ENCODE data around the gene VIM.

The VIM gene

GRCh38 chr10:17237915-17238444 lies 9.9 kb downstream of the VIM start:
- Histone ChIP-seq H3K4me1 (ENCODE audit: control insufficient read depth, insufficient read depth, low read length) (no peaks in the 10 kb centered on the region), H3K36me3 (ENCODE audit: control insufficient read depth in 2 of 2, insufficient read depth in 1 of 2, low read length in 2 of 2) (peaks cover 41 to 51% of the 10 kb centered on the region in 2 experiments), H3K9me3 (ENCODE audit: control insufficient read depth, insufficient read depth, low read depth, low read length) (no peaks in the 10 kb centered on the region), H3K4me3 (ENCODE audit: low read depth, low read length) (no peak overlapping the region), H3K27ac (ENCODE audit: extremely low read depth, low read depth, low read length) (no peak overlapping the region)
- TF ChIP-seq ZNF701 (tag by site-specific recombination; IDR thresholded peaks at IDR 0.05), result no peak
- peak; percentile 92 for TF ChIP-seq ZNF121 (tag by site-specific recombination; IDR thresholded peaks at IDR 0.05)
- peak; percentile 25; the same call in 1 of the 2 replicates for TF ChIP-seq ZNF600 (tag by site-specific recombination; IDR thresholded peaks at IDR 0.05)
- TF ChIP-seq ZNF184 (tag by site-specific recombination; IDR thresholded peaks at IDR 0.05), result 0 out of 2 replicates have a peak, but pooled peaks have one; percentile 27
- no peak for TF ChIP-seq ZNF654 (tag by site-specific recombination; IDR thresholded peaks at IDR 0.05; ENCODE audit: low read depth)
- TF ChIP-seq PRDM4 (tag by site-specific recombination; IDR thresholded peaks at IDR 0.05), result no peak
- TF ChIP-seq OSR2 (tag by site-specific recombination; IDR thresholded peaks at IDR 0.05), result peak; percentile 49
- TF ChIP-seq ZSCAN5A (tag by site-specific recombination; IDR thresholded peaks at IDR 0.05), result no peak
- TF ChIP-seq ZNF223 (tag by site-specific recombination; IDR thresholded peaks at IDR 0.05), result no peak
- TF ChIP-seq MYNN (tag by site-specific recombination; IDR thresholded peaks at IDR 0.05; ENCODE audit: borderline replicate concordance), result no peak
- no peak for TF ChIP-seq ZNF19 (tag by site-specific recombination; IDR thresholded peaks at IDR 0.05; ENCODE audit: low read depth)
- 0 out of 2 replicates have a peak, but pooled peaks have one; percentile 9 for TF ChIP-seq IKZF3 (tag by site-specific recombination; IDR thresholded peaks at IDR 0.05)
- no peak for TF ChIP-seq FEZF1 (tag by site-specific recombination; IDR thresholded peaks at IDR 0.05)
- peak; percentile 44; the same call in 1 of the 2 replicates for TF ChIP-seq MZF1 (tag by site-specific recombination; IDR thresholded peaks at IDR 0.05; ENCODE audit: borderline replicate concordance)
- TF ChIP-seq ZNF624 (tag by site-specific recombination; IDR thresholded peaks at IDR 0.05), result no peak
- ChIA-PET CTCF (interaction anchor here (0.8 to 1.4 kb wide), 3 partner anchors 19 to 395 kb away, joined by 3 to 5 read pairs (median 3); no protein-coding TSS in a partner anchor), POLR2A (interaction anchor here (0.8 to 2.1 kb wide), 3 partner anchors 9 to 421 kb away, joined by 3 to 13 read pairs (median 3); partner anchors contain the start of genes RSU1 and VIM)

GRCh38 chr10:17238445-17239291 lies 10.6 kb downstream of the VIM start:
- TF ChIP-seq ZNF704 (tag by site-specific recombination; IDR thresholded peaks at IDR 0.05) (no peak), ZNF394 (tag by site-specific recombination; IDR thresholded peaks at IDR 0.05; ENCODE audit: borderline replicate concordance) (peak; percentile 33; the same call in 1 of the 2 replicates), PRDM10 (tag by site-specific recombination; IDR thresholded peaks at IDR 0.05) (peak; percentile 46), ZNF530 (tag by site-specific recombination; IDR thresholded peaks at IDR 0.05; ENCODE audit: low read depth) (peak; percentile 73; the same call in 1 of the 2 replicates), ZNF768 (tag by site-specific recombination; IDR thresholded peaks at IDR 0.05) (no peak), ZNF600 (tag by site-specific recombination; IDR thresholded peaks at IDR 0.05) (peak; percentile 89), BCL6B (tag by site-specific recombination; IDR thresholded peaks at IDR 0.05) (peak; percentile 97), ZFP37 (tag by site-specific recombination; IDR thresholded peaks at IDR 0.05) (peak; percentile 20; the same call in 1 of the 2 replicates)
- Histone ChIP-seq H3K4me3 (ENCODE audit: low read depth, low read length) (no peak overlapping the region), H3K36me3 (ENCODE audit: control insufficient read depth in 2 of 2, insufficient read depth in 1 of 2, low read length in 2 of 2) (peaks cover 34 to 44% of the 10 kb centered on the region in 2 experiments), H3K4me1 (ENCODE audit: control insufficient read depth, insufficient read depth, low read length) (no peaks in the 10 kb centered on the region), H3K9me3 (ENCODE audit: control insufficient read depth, insufficient read depth, low read depth, low read length) (no peaks in the 10 kb centered on the region), H3K27ac (ENCODE audit: extremely low read depth, low read depth, low read length) (no peak overlapping the region)
- ChIA-PET POLR2A (interaction anchor here (0.8 to 2.1 kb wide), 2 partner anchors 9 to 176 kb away, joined by 3 to 13 read pairs; partner anchors contain the start of gene VIM), CTCF (interaction anchor here (0.9 to 1.4 kb wide), 2 partner anchors 18 to 396 kb away, joined by 3 to 5 read pairs; no protein-coding TSS in a partner anchor)

Measured in HEK293 (cell line).